ENCODE data around the gene OGFR. TPM values are rescaled to one million over a fixed set of nuclear protein-coding genes. Genes with fewer than 3 reads are reported as not detected.
"Not testable (repeated sequence)": the region's sequence is repeated elsewhere in the genome, so short reads cannot be mapped to it uniquely, and the experiment has no call there.

The OGFR gene
- total RNA-seq, 2 experiments from 2014 or later, result 53.5 to 54.1 TPM

- ChIA-PET POLR2A (no interaction called here), CTCF (interaction anchor here (0.8 kb wide), 1 partner anchor 49 kb away, joined by 3 read pairs; no protein-coding TSS in a partner anchor)
Measured at GRCh38 chr20:62844182-62844581, 39.5 kb downstream of the OGFR start.

GRCh38 chr20:62845416-62846160, 41.0 kb downstream of the OGFR start:
- ChIA-PET POLR2A (no interaction called here), CTCF (interaction anchor here (0.7 to 1.0 kb wide), 2 partner anchors 30 to 199 kb away, joined by 3 read pairs; no protein-coding TSS in a partner anchor)

GRCh38 chr20:62846166-62846890, 41.7 kb downstream of the OGFR start:
- ChIA-PET POLR2A (interaction anchor here (0.6 kb wide), 1 partner anchor 22 kb away, joined by 3 read pairs; no protein-coding TSS in a partner anchor), CTCF (interaction anchor here (0.7 to 1.0 kb wide), 3 partner anchors 30 to 350 kb away, joined by 3 to 4 read pairs (median 3); no protein-coding TSS in a partner anchor)

GRCh38 chr20:62848917-62849316, 44.3 kb downstream of the OGFR start:
- POLR2A ChIA-PET, result not testable (repeated sequence)
- CTCF ChIA-PET, result interaction anchor here (1.3 kb wide), 1 partner anchor 41 kb away, joined by 5 read pairs; no protein-coding TSS in a partner anchor

GRCh38 chr20:62849431-62849830, 44.8 kb downstream of the OGFR start:
- ChIA-PET POLR2A (no interaction called here), CTCF (interaction anchor here (1.3 kb wide), 1 partner anchor 41 kb away, joined by 5 read pairs; no protein-coding TSS in a partner anchor)

- CTCF ChIA-PET, result no interaction called here
Measured at GRCh38 chr20:62850333-62850974, 45.8 kb downstream of the OGFR start.

GRCh38 chr20:62852196-62852595, 47.6 kb downstream of the OGFR start:
- CTCF ChIA-PET, result no interaction called here
- POLR2A ChIA-PET, result no interaction called here

More at GRCh38 chr20:62850333-62850974, 45.8 kb downstream of the OGFR start:
- POLR2A ChIA-PET, result no interaction called here

- ChIA-PET CTCF (no interaction called here), POLR2A (no interaction called here)
Measured at GRCh38 chr20:62852841-62853240, 48.2 kb downstream of the OGFR start.

- CTCF ChIA-PET, POLR2A ChIA-PET: not testable (repeated sequence)
Measured at GRCh38 chr20:62853304-62853703, 48.7 kb downstream of the OGFR start.

- POLR2A ChIA-PET, result no interaction called here
Measured at GRCh38 chr20:62854121-62854520, 49.5 kb downstream of the OGFR start.

GRCh38 chr20:62855120-62855519, 50.5 kb downstream of the OGFR start:
- CTCF ChIA-PET, result no interaction called here
- POLR2A ChIA-PET, result interaction anchor here (0.6 kb wide), 1 partner anchor 308 kb away, joined by 3 read pairs; no protein-coding TSS in a partner anchor

More at GRCh38 chr20:62854121-62854520, 49.5 kb downstream of the OGFR start:
- CTCF ChIA-PET, result interaction anchor here (1.1 kb wide), 1 partner anchor 62 kb away, joined by 3 read pairs; no protein-coding TSS in a partner anchor

- ChIA-PET CTCF (interaction anchor here (1.1 kb wide), 1 partner anchor 43 kb away, joined by 4 read pairs; no protein-coding TSS in a partner anchor), POLR2A (no interaction called here)
Measured at GRCh38 chr20:62856931-62857619, 52.4 kb downstream of the OGFR start.

GRCh38 chr20:62858058-62858830, 53.6 kb downstream of the OGFR start:
- CTCF ChIA-PET, result interaction anchor here (0.6 kb wide), 1 partner anchor 49 kb away, joined by 3 read pairs; no protein-coding TSS in a partner anchor

GRCh38 chr20:62859721-62860120, 55.1 kb downstream of the OGFR start:
- CTCF ChIA-PET, result no interaction called here
- POLR2A ChIA-PET, result interaction anchor here (1.3 kb wide), 1 partner anchor 51 kb away, joined by 4 read pairs; no protein-coding TSS in a partner anchor

More at GRCh38 chr20:62858058-62858830, 53.6 kb downstream of the OGFR start:
- POLR2A ChIA-PET, result no interaction called here

- ChIA-PET POLR2A (interaction anchor here (1.3 kb wide), 2 partner anchors 52 to 119 kb away, joined by 4 to 5 read pairs; no protein-coding TSS in a partner anchor), CTCF (interaction anchor here (0.6 kb wide), 1 partner anchor 59 kb away, joined by 3 read pairs; no protein-coding TSS in a partner anchor)
Measured at GRCh38 chr20:62860391-62860923, 55.8 kb downstream of the OGFR start.

GRCh38 chr20:62860924-62861691, 56.5 kb downstream of the OGFR start:
- POLR2A ChIA-PET, result interaction anchor here (1.3 kb wide), 2 partner anchors 53 to 120 kb away, joined by 4 to 5 read pairs; no protein-coding TSS in a partner anchor
- CTCF ChIA-PET, result interaction anchor here (0.8 to 1.1 kb wide), 2 partner anchors 53 to 148 kb away, joined by 3 to 4 read pairs; no protein-coding TSS in a partner anchor

Measured in activated CD8-positive, alpha-beta memory T cell treated with anti-CD3 and anti-CD28 coated beads for 36 hours (primary cell).